ENCODE data around the gene KCNE4. TPM values are rescaled to one million over a fixed set of nuclear protein-coding genes. Genes with fewer than 3 reads are reported as not detected.

The KCNE4 gene
- total RNA-seq, 1 donor from 2014 or later, result 3.2 TPM

DNA sequence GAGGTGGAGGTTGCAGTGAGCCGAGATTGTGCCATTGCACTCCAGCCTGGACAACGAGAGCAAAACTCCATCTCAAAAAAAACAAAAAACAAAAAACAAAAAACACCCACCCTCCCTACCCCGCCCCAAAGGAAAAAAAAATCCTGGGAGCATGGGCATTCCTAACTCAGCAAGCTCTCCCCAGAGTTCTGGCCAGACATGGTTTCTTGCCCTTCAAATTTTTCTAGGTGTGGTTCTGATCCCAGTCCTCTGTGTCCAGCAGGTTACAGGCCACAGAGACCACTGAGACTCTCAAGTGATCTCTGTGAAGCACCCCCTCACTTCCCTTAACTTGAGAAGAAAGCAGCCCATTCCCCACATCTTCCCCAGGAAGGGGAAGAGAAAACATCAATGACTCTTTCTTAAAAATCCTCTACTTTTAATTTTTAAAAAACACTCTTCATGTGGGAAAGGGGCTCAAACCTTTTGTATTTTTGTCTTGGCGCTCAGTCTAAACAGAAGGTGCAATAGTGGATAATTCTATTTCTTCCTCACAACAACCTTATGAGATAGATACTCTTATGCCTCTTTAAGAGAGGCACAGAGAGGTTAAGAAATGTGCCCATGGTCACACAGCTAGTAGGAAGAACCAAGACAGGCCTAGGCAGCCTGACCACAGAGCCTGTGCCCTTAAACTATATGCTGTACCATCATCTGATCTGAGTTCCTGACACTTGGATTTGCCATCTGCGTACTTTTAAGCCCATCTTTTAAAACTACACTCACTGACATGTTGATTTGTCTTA, 6.9 kb upstream of the KCNE4 start:
- DNase-seq (ENCODE audit: extremely low spot score, unreplicated experiment), result no peak
- Mint-ChIP-seq H3K27me3 (no peaks in the 10 kb centered on the region), H3K36me3 (no peaks in the 10 kb centered on the region), H3K4me1 (ENCODE audit: unreplicated experiment) (peaks cover 34% of the 10 kb centered on the region), H3K27ac (no peak overlapping the region), H3K4me3 (no peak overlapping the region), H3K9me3 (peaks cover 18% of the 10 kb centered on the region)
- TF ChIP-seq, protein P1, sequence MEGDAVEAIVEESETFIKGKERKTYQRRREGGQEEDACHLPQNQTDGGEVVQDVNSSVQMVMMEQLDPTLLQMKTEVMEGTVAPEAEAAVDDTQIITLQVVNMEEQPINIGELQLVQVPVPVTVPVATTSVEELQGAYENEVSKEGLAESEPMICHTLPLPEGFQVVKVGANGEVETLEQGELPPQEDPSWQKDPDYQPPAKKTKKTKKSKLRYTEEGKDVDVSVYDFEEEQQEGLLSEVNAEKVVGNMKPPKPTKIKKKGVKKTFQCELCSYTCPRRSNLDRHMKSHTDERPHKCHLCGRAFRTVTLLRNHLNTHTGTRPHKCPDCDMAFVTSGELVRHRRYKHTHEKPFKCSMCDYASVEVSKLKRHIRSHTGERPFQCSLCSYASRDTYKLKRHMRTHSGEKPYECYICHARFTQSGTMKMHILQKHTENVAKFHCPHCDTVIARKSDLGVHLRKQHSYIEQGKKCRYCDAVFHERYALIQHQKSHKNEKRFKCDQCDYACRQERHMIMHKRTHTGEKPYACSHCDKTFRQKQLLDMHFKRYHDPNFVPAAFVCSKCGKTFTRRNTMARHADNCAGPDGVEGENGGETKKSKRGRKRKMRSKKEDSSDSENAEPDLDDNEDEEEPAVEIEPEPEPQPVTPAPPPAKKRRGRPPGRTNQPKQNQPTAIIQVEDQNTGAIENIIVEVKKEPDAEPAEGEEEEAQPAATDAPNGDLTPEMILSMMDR (conservative IDR thresholded peaks at IDR 0.05), result no peak

- peaks cover 14% of the 10 kb centered on the region for H3K9me3 Mint-ChIP-seq
- no peaks in the 10 kb centered on the region for H3K36me3 Mint-ChIP-seq
- TF ChIP-seq, protein P1 (conservative IDR thresholded peaks at IDR 0.05), result no peak
- H3K4me3 Mint-ChIP-seq, result no peak overlapping the region
- H3K27me3 Mint-ChIP-seq, result no peaks in the 10 kb centered on the region
- H3K4me1 Mint-ChIP-seq (ENCODE audit: unreplicated experiment), result peaks cover 36% of the 10 kb centered on the region
- H3K27ac Mint-ChIP-seq, result no peak overlapping the region
- no peak for DNase-seq (ENCODE audit: extremely low spot score, unreplicated experiment)
These were observed 5.4 kb upstream of the KCNE4 start for GRCh38 chr2:223046470-223047040.

DNA sequence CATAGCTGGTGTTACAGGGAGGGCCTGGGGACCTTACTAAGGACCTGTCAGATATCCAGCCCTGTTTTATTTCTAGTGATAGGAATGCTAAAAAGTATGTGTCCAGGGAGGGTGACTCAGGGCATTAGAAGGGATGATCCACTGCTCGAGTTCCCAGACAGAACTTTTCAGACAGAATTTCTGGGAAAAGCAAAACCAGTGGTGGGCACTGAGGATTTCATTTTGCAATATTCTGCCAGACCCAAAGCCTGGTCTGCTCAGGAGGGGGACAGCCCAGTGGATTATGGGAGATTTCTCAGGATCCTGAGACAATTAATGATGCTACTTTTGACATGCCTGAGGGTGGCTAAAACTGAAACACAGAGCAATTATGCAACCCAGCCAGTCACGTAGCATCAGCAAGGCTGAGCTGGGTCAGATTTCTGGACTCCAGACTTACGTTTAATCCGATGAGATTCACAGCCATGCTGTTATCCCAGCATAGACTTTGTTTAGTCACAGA, 4.7 kb upstream of the KCNE4 start:
- Mint-ChIP-seq H3K4me3 (no peak overlapping the region), H3K36me3 (no peaks in the 10 kb centered on the region), H3K27ac (no peak overlapping the region), H3K27me3 (no peaks in the 10 kb centered on the region), H3K9me3 (peaks cover 14% of the 10 kb centered on the region), H3K4me1 (ENCODE audit: unreplicated experiment) (peaks cover 40% of the 10 kb centered on the region)
- TF ChIP-seq, protein P1 (conservative IDR thresholded peaks at IDR 0.05), result no peak
- DNase-seq (ENCODE audit: extremely low spot score, unreplicated experiment), result no peak

GRCh38 chr2:223048519-223048918, 3.5 kb upstream of the KCNE4 start:
- H3K27ac Mint-ChIP-seq, result no peak overlapping the region
- no peaks in the 10 kb centered on the region for H3K27me3 Mint-ChIP-seq
- DNase-seq (ENCODE audit: extremely low spot score, unreplicated experiment), result no peak
- H3K9me3 Mint-ChIP-seq, result peaks cover 10% of the 10 kb centered on the region
- no peak overlapping the region for H3K4me3 Mint-ChIP-seq
- TF ChIP-seq, protein P1 (conservative IDR thresholded peaks at IDR 0.05), result no peak
- H3K36me3 Mint-ChIP-seq, result no peaks in the 10 kb centered on the region
- peaks cover 40% of the 10 kb centered on the region for H3K4me1 Mint-ChIP-seq (ENCODE audit: unreplicated experiment)

DNA sequence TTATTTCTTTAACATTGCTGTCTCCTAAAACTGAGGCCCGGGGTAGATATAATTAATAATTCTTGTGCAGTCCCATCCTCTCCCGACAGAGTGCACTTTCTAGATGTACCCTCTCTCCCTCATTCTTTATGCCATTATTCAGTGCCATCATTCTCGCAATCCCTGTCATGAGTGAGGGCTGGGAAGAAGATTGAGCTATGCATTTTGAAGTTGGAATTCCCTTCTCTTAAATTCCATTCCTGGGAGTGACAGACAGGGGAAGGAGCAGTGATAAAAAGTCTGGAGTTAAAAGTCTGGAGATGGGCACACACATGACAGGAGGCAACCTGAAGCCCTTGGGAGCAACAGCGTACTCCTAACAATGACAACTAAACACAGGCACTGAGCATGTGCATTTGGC, 2.6 kb upstream of the KCNE4 start:
- no peak for DNase-seq (ENCODE audit: extremely low spot score, unreplicated experiment)
- Mint-ChIP-seq H3K9me3 (peaks cover 10% of the 10 kb centered on the region), H3K4me3 (no peak overlapping the region), H3K4me1 (ENCODE audit: unreplicated experiment) (peaks cover 46% of the 10 kb centered on the region), H3K36me3 (no peaks in the 10 kb centered on the region), H3K27ac (peak overlapping the region; percentile 44), H3K27me3 (no peaks in the 10 kb centered on the region)
- TF ChIP-seq, protein P1 (conservative IDR thresholded peaks at IDR 0.05), result no peak
